GM12873 (cell line): ENCODE data around the gene UNC5CL.

Source experiments
- TF ChIP-seq, protein P1 (sequence below): IDR thresholded peaks from 2 replicates; pipeline ENCODE4 v1.5.1; 2012; ENCODE audit warnings: low read depth, mild to moderate bottlenecking, moderate library complexity, low read length, control low read depth; ENCODE audit not compliant: insufficient read depth; ENCODE audit errors: missing control alignments

Gene UNC5CL

DNA sequence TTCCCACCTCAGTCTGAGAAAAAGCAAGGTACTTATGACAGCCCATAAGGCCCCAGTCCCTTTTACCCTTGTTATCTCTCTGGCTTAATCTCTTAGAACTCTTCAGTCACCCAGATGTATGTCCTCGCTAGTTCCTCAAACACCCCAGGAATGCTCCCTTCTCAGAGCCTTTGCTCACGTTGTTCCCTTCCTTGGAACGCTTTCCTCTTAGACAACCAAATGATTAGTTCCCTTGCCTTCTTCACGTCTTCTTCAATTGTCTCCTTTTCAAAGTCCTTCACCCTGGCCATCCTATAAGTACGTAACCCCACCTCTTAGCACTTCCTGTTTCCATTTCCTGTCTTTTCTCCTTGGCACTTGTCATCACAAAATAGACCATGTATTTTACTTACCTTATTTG lies 12.9 kb upstream of the UNC5CL start:
- TF ChIP-seq, protein P1, sequence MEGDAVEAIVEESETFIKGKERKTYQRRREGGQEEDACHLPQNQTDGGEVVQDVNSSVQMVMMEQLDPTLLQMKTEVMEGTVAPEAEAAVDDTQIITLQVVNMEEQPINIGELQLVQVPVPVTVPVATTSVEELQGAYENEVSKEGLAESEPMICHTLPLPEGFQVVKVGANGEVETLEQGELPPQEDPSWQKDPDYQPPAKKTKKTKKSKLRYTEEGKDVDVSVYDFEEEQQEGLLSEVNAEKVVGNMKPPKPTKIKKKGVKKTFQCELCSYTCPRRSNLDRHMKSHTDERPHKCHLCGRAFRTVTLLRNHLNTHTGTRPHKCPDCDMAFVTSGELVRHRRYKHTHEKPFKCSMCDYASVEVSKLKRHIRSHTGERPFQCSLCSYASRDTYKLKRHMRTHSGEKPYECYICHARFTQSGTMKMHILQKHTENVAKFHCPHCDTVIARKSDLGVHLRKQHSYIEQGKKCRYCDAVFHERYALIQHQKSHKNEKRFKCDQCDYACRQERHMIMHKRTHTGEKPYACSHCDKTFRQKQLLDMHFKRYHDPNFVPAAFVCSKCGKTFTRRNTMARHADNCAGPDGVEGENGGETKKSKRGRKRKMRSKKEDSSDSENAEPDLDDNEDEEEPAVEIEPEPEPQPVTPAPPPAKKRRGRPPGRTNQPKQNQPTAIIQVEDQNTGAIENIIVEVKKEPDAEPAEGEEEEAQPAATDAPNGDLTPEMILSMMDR: no peak

DNA sequence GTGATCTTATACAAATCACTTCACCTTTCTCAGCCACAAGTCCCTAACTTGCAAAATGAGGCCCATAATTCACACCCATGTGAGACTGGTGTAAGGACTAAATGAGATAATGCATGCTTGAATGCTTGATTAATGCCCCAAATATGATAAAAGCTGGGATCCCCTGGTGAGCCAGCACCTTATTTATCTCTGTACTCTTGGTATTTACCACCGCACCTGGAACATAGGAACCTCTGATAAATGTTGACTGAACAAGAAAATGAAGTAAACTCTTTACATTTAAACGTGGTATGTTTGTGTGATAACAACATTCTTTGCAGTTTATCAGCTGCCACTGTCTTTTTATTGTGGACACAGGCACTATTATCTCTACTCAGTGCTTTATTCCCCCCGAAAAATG lies 11.5 kb upstream of the UNC5CL start:
- TF ChIP-seq, protein P1: no peak

DNA sequence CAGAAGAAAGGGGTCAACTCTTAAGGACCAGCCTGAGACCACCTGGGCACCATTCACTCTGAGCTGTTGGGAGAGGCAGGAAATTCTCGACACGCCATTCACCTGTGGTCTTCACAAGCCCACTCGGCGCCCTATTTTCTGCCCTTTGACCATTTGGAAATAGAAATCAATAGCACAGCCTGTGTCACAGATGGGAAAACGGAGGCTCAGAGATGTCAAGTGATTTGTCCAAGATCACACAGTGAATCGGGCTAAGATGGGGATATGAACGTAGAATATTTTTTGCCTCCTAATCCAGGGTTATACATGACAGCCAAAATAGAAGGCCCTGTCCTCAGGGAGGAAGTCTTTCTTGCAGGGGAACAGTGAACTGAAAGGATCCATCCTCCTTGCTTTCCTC lies 10.9 kb upstream of the UNC5CL start:
- TF ChIP-seq, protein P1: no peak

DNA sequence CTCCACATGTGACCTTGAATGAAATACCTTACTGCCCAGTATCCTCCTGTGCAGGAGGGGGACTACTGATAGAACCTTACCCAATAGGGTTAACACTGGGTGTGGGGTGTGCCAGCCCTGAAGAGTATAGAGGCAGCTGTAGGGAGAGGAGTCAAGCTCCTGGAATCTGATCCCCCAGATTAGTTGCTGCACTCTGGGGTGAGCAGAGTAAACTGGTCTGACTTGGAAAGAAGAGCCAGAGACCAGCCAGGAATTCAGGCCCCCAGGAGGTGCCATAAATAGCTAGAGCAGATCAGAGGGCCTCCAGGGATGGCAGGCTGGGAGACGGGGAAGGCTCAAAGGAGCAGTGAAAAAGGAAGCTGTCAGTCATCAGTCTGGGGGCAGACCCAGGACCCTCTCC lies 10.5 kb upstream of the UNC5CL start:
- TF ChIP-seq, protein P1: no peak

DNA sequence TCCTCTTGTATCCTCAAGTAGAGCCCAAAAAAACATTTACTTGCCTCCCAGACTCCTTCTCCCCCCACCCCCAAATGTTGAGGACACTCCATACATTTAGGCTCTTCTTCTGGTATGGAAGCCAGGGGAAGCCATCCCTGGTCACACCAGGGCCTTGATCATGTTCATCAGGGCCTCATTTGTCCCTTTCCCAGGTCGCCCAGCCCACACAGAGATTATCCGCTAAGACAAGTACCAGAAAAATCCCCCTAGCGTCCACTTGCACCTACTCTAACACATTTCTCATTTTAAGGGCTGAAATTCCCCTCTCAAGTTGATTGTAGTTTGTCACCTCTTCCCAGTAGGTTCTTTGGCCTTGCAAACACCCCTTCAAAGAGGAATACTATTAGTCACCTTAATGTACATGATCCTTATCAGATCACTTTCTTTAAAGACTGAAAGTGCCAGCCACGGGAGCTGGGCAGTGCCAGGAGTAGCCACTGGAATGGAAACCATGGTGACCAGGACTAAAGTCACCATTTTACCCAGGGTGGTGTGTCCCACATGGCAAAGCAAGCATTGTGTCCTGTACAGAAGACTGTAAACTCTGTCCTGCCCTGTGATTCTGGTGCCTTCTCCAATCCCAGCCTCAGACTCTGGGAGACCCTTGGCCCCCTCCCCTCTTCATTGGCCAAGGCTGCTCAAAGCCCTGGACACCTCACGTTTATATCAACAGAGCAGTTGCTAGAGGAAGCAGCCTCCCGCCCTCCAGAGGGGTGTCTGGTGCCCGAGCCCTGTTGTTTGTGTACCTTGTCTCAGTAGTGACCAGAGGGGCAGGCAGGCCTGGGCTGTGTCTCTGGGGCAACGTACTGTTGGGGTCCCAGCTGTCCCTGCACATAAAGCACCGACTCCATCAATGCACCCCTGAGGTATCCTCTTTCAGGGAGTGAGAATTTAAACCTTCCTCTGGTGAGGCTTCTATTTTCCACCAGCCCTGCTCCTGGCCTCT lies 9.0 kb upstream of the UNC5CL start:
- TF ChIP-seq, protein P1: no peak

DNA sequence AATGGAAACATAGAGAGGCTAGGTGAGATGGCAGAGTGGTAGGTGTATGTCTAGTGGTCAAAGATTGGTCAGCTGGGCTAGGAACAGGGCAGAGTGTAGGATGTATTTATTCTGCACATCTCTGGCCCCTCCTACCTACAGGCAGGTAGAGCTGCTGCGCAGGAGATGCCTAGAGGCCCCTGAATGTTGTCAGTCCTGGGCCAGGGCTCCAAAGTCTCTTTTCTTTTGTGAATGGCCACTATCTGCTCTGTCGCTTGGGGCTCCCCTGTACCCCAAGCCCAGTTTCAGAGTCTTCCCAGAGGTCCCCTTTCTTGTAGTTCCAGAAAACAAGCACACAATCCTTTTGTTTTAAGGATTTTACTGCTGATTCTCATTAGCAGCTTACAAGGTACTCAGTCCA lies 8.3 kb upstream of the UNC5CL start:
- TF ChIP-seq, protein P1: no peak

DNA sequence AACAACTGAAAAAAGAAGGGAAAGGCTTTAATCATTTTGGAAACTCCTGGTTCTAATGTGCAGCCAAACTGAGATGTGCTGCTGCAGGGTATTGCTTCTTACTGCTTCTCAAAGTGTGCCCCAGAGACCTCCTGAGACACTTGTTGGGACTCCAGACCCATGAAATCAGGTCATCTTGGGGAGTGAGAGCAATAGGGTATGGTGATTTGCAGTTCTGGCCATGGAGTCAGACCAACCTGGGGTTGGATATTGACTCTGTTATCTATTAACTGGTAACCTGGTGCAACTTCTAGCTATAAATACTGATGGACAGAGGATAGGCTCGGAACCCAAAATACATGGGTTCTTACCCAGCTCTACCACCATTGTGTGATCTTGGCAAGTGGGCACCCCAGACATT lies 7.1 kb upstream of the UNC5CL start:
- TF ChIP-seq, protein P1: no peak
